Stimulated activated naive CD4-positive, alpha-beta T cell (primary cell): ENCODE data around the gene FOXL1.

ENCODE experiments used
- DNase-seq, 6 experiments: peaks; one replicate each; lab custom pipeline; 2025; lab: John Stamatoyannopoulos, UW

FOXL1 gene

DNA sequence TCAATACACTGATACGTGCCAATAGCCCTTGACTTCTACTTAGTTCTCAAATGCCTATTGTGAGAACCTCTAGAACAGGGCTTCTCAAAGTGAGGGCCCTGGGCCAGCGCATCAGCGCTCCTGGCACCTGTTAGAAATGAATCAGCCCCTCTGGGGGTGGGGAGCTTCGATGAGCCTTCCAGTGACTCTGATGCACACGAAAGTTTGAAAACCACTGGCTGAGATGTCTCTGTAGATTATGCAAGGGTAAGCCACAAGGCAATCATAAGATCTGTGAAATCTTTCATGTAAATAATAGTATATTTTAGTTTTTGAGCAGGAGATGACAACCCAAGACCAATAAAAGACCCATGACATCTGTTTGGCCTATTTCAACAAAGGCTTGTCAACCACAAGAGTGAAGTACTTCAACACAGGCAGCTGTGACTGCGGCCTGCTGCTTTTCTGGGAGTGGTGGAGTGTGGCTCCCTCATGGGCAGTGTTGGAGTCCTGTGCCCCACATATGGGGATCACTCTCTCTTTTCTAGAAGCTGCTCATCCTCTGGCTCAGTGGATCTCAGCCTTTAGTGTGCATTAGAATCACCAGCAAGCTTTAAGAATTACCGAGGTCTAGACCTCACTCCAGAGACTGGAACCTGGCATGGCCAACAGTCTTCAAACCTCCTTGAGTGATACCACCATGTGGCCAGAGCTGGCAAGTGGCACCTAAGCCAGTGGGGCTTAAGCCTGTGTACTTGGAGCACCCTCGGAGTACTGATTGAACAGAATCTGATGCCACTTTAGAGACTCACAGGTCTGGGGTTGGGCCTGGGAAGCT lies 29.1 kb upstream of the FOXL1 start:
- no peak for DNase-seq

DNA sequence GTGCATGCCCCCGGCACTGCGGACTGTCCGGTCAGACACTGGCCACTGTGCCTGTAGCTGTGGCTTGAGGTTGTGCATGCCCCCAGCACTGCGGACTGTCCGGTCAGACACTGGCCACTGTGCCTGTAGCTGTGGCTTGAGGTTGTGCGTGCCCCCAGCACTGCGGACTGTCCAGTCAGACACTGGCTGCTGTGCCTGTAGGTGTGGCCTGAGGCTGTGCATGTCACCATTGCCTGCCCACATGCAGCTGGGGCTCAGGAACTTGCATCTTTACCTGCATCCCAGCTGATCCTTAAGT lies 28.5 kb upstream of the FOXL1 start:
- DNase-seq = no peak

DNA sequence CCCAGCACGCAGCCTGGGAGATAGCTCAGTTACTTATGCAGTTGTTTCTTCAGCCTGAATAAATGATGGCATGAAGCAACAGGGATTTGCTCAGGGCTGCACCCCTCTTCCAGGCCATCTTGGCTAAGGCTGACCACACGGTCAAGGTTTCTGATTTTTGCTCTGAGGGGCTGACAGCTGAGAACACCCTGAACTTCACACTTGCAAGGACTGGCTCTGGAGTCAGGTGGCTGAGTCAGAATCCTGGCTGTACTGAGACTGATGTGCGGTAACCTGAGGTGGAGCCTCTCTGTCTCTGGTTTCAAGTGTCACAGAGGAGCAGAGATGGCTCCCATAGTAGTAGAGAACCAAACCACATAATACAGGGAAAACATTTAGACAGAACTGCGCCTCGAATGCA lies 28.1 kb upstream of the FOXL1 start:
- no peak for DNase-seq

DNA sequence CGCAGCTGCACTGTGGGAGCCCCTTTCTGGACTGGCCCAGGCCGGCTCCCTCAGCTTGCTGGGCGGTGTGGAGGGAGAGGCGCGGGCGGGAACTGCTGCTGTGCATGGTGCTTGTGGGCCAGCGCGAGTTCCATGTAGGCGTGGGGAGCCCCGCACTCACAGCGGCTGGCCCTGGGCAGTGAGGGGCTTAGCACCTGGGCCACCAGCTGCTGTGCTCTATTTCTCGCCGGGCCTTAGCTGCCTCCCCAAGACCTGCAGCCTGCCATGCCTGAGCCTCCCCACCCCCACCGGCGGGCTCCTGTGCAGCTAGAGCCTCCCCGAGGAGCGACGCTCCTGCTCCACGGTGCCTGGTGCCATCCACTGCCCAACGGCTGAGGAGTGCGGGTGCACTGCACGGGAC lies 25.0 kb upstream of the FOXL1 start:
- DNase-seq = no peak

DNA sequence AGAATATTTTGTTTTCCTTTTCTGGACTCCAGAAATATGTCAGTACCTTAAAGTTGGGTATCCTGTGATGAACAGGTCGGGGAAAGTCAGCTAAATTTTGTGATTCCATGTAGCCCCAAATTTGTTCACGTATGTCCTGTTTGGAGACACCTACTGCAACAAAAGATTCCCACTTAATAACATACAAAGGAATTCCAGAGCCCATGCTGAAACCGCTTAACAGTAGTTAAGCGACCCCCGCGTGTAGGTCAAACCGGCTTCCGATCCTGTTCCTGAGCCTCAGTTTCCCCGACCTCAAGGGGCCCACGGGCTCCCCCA lies 23.8 kb upstream of the FOXL1 start:
- no peak for DNase-seq

DNA sequence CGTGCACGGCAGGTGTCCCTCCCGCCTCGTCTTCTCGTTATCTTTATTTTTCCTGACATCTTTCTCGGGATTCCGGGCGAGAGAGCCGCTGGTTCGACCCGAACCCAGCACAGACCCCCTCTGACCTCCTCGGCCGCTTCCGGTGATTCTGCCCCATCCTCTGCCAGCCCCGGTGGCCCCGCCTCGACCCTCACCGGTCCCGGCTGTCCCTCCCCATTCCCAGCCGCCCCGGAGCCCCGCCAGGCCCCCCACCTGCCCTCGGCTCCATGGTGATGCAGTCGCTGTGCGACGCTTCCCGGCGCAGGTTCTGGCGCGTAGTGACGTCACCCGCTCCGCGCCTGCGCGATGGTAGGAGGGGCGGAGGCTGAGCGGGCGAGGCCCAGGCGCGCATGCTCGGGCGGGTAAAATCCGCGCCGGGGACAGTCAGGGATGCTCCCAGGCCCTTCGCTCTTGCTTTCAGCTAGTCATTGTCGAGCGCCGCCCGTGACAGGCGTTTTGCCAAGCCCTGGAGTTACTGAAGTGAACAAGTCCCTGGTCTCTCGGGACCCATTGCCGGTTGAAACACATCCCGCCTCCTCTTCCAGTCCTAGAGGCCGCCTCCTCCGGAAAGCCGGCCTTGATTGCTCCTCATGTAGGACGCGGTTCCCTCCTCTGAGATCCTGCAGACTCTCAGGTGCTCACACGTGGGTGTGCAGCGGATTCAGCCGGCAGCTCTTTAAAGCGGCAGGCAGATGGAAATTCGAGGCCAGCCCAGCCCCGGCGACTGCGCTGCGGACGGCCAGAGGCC lies 23.2 kb upstream of the FOXL1 start, which contains the start of gene MTHFSD:
Gene MTHFSD, minus strand, starts transcription at position 319 of the 787 bp plus-strand sequence. Its CDS starts 51 bp downstream, at position 268.
- peak; percentile 84 to 96 (median 94) for DNase-seq

DNA sequence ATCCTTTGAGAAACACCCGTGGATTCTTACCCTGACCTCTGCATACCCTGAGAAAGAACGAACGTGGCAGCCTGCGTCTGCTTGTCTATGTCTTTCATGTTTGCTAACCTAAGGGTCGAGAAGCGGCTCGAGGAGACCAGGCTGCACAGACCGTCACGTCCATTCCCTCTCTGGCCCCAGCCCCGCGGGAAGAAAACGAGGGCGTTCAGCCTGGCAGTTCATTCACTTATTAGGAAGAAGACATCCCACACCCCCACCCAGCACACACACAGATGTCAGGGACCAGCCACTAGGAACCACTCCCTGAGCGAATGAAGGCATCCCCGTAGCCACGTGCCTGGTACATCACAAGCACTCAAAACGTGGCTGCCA lies 22.7 kb upstream of the FOXL1 start:
- no peak for DNase-seq

DNA sequence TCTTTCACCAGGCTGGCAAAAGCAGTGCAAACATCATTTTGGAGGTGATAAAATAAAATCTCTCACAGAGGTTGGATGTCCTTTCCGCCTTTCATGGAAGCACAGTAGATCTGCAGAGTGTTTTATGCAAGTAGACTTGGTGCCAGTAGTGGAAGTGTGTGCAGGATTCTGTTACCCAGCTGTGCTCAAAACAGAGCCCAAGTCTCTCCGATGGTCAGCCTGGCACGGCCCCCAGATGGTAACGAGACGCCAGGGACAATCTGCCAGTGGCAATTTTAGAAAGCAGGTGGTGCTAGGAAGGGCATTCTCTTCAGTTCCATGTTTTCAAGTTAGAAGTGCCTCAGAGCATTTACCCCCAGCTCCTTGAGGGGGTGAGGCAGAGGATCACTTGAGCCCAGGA lies 21.8 kb upstream of the FOXL1 start:
- no peak for DNase-seq

DNA sequence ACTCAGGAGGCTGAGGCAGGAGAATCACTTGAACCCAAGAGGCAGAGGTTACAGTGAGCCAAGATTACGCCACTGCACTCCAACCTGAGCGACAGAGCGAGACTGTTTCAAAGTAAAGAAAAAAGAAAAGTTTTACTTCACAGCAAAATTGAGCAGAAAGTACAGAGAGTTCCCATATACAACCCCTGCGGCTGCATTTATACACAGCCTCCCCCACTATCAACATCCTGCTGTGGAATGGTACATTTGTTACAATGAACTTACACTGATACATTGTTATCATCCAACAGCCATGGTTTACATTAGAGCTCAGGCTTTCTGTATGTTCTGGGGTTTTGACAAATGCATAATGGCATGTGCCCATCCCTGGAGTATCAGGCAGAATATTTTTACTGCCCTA lies 20.8 kb upstream of the FOXL1 start:
- no peak for DNase-seq

DNA sequence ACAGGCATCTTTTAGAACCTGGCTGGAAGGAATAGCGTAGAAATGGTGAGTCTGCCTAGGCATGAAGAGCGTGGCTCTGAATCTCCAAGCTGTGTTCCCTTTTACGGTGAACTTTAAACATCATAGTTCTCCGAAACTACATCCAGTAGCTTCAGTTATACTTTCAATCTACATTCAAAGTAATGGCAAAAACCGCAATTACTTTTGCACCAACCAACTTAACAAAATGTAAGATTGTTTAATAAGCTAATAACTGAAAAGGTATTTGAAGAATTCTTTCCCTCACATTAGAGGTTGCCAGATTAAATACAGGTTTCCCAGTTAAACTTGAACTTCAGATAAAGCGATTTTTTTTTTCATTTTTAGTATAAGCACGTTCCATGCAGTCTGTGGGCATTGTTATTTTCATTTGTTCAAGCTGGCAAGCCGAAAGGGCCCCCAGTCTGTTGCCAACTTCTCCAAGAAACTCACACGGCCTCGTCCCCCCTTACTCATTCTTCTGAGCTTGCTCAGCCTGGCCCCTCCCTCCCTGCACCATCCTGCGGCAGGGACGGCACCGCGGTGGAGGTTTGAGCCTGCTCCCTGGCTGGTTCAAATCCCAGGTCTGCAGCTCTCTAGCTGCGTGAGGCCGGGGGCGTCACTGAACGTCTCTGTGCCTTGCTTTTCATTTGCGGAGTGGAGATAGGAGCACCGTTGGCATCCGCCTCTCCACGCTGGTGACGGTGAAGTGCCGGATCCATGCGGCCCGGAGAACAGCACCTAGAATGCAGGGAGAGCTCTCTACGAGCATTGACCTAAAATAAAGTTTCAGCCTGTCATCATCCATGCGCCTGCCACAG lies 19.8 kb upstream of the FOXL1 start:
- DNase-seq = no peak

DNA sequence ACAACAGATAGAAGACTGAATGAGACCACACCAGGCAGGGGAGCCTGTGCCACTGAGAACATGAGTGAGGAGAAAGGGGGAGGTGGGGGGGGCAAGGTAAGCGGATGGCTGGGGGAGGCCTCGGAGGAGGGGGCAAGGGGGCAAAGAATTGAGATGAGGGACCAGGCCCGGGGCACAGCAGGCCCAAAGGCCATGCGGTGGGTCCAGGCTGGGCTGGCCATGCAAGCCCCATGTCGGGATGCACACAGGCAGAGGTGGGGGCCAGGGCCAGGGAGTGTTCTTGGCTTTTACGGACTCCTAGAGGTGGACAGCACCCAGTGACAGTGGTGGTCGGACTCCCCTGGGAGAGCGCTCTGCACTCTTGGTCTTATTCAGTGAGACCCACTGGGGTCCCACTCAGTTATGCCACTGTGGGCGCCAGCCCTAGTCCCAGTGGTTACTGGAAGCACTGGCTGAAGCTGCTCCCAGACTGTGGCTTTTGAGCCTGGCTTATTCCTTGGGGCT lies 18.5 kb upstream of the FOXL1 start:
- DNase-seq = no peak

DNA sequence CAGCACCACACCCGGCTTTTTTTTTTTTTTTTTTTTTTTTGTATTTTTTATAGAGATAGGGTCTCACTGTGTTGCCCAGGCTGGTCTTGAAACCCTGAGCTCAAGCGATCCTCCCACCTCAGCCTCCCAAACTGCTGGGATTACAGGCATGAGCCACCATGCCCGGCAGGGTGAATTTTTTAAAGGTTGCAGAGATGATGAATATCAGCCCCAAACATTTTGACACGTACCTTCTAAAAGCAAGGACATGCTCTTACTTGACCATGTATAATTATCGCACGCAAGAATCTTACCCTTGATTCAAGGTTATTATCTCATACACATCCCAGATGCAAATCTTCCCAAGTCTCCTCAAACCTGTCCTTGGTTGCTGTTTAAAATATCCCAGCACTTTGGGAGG lies 16.0 kb upstream of the FOXL1 start:
- no peak for DNase-seq

DNA sequence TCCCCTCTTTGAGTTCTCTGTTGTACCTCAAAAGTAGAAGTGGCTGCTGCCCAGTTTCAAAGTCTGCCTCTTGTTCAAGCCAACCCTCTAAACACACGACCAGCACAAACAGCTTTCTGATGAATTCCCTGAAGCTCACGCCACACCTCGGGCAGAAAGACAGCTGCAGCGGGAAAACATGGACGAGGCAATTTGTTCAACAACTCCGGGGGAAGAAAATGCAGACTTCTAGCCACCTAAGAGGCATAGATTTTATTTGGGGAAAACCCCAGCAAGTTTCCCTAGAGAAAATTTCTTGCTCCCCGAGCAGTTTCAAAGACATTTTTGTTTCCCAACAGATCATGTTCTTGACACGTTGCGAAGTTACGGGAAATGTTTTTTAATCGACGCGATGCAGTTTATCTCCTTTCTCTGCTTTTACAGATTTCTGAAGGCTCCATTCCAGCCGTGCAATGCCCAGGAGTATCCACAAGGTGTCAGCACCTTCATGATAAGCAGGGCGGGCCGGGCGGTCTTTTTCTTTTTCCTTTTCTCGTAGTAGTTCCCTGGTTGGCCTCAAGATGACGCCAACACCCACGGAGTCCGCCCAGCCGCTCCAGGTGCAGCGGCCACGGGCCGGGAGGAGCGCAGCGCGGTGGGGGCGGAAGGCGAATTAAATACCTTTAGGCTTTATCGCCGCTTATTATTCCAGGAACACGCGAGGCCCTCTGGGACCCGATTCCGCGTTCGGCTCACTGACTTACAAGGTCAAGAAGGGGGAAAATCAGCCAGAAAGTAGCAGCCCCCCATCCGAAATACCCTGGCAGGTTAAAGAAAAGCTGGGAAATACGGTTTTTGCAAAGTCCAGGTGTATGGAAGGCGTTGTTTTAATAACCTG lies 14.6 kb upstream of the FOXL1 start:
- DNase-seq = peak; percentile 67 to 85 (median 81)

DNA sequence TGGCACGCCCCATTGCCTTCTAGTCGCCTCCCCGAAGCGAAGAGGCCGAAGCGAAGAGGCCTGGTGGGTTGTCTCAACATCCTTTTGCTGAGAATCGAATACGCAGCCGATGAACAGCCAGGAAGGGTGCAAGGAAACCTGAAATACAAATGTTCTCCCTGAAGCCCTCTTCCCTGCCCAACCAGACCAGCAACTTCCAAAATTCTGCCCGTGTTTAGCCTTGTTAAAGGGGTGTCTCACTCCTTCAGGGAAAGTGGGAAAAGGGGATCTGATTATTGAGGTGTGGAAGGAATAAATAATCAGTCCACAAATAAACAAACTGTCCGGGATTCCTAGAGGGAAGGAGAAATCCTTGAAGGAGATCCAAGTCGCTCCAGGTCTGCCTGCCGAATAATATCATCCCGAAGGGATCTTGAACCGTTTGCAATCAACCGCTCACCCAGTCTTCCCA lies 13.1 kb upstream of the FOXL1 start:
- no peak for DNase-seq

DNA sequence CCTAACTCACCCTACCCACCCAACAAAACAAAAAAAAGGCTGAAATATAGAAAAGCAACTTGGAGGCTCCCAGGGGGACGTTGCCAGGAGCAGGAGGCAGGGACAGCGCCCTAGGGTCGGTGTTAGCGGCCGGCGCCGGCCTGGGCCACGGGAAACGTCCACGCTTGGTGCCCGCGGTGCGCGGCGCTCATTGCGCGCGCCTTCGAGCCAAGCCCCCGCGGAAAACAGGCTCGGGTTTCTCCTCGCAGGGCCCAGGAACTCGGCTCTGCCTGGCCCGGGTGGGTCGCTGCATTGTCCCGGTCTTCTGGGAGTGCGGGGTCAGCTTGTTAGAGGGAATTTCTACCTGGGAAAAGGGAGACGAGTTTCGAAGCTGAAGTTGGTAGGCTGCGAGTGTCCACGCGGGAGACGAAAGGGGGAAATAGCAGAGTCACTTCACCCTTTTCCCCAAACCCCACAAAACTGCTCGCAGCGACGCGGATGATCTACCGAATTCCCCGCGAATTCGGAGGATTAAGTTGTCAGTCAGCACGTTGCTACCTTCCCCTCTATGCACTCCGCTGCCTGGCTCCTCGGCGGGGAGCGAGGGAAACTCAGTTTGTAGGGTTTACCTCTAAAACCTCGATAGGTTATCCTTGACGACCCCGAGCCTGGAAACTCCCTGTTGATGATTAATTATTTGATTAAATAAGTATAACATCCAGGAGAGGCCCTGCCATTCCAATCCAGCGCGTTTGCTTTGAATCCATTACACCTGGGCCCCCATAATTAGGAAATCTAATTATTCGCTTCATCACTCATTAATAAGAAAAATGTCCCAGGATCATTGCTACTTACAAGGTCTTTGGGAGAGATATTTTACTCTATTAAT lies 12.5 kb upstream of the FOXL1 start:
- DNase-seq = no peak

DNA sequence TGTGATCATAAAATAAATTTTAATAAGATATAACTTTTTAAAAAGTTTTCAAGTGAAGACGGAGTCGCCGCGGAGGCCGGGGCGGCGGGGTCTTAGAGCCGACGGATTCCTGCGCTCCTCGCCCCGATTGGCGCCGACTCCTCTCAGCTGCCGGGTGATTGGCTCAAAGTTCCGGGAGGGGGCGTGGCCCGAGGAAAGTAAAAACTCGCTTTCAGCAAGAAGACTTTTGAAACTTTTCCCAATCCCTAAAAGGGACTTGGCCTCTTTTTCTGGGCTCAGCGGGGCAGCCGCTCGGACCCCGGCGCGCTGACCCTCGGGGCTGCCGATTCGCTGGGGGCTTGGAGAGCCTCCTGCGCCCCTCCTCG lies 11.8 kb upstream of the FOXL1 start, which contains the start of gene FOXC2:
Gene FOXC2, plus strand, starts transcription at position 229 of the 365 bp plus-strand sequence. CDS start 507 bp downstream, outside the sequence.
- DNase-seq = peak in 5 of 6 experiments; percentile 11 to 42 (median 16)

DNA sequence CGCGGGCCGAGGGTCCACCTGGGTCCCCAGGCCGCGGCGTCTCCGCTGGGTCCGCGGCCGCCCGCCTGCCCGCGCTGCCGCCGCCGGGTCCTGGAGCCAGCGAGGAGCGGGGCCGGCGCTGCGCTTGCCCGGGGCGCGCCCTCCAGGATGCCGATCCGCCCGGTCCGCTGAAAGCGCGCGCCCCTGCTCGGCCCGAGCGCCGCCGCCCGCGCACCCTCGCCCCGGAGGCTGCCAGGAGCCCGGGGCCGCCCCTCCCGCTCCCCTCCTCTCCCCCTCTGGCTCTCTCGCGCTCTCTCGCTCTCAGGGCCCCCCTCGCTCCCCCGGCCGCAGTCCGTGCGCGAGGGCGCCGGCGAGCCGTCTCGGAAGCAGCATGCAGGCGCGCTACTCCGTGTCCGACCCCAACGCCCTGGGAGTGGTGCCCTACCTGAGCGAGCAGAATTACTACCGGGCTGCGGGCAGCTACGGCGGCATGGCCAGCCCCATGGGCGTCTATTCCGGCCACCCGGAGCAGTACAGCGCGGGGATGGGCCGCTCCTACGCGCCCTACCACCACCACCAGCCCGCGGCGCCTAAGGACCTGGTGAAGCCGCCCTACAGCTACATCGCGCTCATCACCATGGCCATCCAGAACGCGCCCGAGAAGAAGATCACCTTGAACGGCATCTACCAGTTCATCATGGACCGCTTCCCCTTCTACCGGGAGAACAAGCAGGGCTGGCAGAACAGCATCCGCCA lies 11.2 kb upstream of the FOXL1 start:
- DNase-seq = peak in 1 of 6 experiments; percentile 15

DNA sequence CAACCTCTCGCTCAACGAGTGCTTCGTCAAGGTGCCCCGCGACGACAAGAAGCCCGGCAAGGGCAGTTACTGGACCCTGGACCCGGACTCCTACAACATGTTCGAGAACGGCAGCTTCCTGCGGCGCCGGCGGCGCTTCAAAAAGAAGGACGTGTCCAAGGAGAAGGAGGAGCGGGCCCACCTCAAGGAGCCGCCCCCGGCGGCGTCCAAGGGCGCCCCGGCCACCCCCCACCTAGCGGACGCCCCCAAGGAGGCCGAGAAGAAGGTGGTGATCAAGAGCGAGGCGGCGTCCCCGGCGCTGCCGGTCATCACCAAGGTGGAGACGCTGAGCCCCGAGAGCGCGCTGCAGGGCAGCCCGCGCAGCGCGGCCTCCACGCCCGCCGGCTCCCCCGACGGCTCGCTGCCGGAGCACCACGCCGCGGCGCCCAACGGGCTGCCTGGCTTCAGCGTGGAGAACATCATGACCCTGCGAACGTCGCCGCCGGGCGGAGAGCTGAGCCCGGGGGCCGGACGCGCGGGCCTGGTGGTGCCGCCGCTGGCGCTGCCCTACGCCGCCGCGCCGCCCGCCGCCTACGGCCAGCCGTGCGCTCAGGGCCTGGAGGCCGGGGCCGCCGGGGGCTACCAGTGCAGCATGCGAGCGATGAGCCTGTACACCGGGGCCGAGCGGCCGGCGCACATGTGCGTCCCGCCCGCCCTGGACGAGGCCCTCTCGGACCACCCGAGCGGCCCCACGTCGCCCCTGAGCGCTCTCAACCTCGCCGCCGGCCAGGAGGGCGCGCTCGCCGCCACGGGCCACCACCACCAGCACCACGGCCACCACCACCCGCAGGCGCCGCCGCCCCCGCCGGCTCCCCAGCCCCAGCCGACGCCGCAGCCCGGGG lies 10.4 kb upstream of the FOXL1 start:
- DNase-seq = no peak
